RWPE1 (cell line): ENCODE data around the gene DIP2B.
"Not testable (repeated sequence)": the region's sequence is repeated elsewhere in the genome, so short reads cannot be mapped to it uniquely, and the experiment has no call there.

Experiments used
- CTCF ChIA-PET: fragments of 350-600 bp; sonication (Branson Sonifier 250); formaldehyde crosslinking; extraction: SDS; loops from one replicate; lab custom pipeline; 2021; lab: Yijun Ruan, JAX
- POLR2A ChIA-PET: fragments of 400-600 bp; formaldehyde crosslinking; extraction: SDS; loops from one replicate; lab custom pipeline; 2020; ENCODE audit warnings: antibody characterized with exemption; ENCODE audit not compliant: low non-redundant PET; lab: Yijun Ruan, JAX
- DNase-seq: peaks from one replicate; pipeline ENCODE4 v3.0.0; 2012; ENCODE audit warnings: low spot score
- H3K27ac ChIP-seq: fragments of 450-650 bp; 2 replicates; pipeline ENCODE4 v1.5.1; 2017
- CTCF ChIP-seq: fragments of 450-650 bp; conservative IDR thresholded peaks from 2 replicates; pipeline ENCODE4 v1.5.1; 2017; ENCODE audit warnings: low read depth, mild to moderate bottlenecking

DIP2B gene

GRCh38 chr12:50676756-50677155 lies 172.0 kb downstream of the DIP2B start:
- no peak for DNase-seq
- ChIA-PET POLR2A (no interaction called here), CTCF (interaction anchor here (0.5 kb wide), 1 partner anchor 173 kb away, joined by 3 read pairs; no protein-coding TSS in a partner anchor)
- no peak for TF ChIP-seq CTCF
- H3K27ac ChIP-seq: no peak overlapping the region

- ChIA-PET CTCF (no interaction called here), POLR2A (no interaction called here)
- DNase-seq: no peak
- TF ChIP-seq CTCF: no peak
- no peak overlapping the region for H3K27ac ChIP-seq
These were observed 173.1 kb downstream of the DIP2B start for GRCh38 chr12:50677858-50678257.

GRCh38 chr12:50678650-50679365 lies 174.0 kb downstream of the DIP2B start:
- no peak for TF ChIP-seq CTCF
- ChIA-PET CTCF (no interaction called here), POLR2A (no interaction called here)
- H3K27ac ChIP-seq: no peak overlapping the region
- DNase-seq: no peak

- ChIA-PET CTCF (interaction anchor here (0.7 kb wide), 1 partner anchor 570 kb away, joined by 5 read pairs; no protein-coding TSS in a partner anchor), POLR2A (no interaction called here)
- TF ChIP-seq CTCF: no peak
- no peak for DNase-seq
- no peak overlapping the region for H3K27ac ChIP-seq
These were observed 174.8 kb downstream of the DIP2B start for GRCh38 chr12:50679612-50680011.

- H3K27ac ChIP-seq, DNase-seq, CTCF ChIA-PET, POLR2A ChIA-PET: not testable (repeated sequence)
These were observed 176.3 kb downstream of the DIP2B start for GRCh38 chr12:50681064-50681463.

- TF ChIP-seq CTCF: no peak
- no peak for DNase-seq
- POLR2A ChIA-PET: no interaction called here
- CTCF ChIA-PET: interaction anchor here (1.0 kb wide), 1 partner anchor 11 kb away, joined by 3 read pairs; no protein-coding TSS in a partner anchor
- no peak overlapping the region for H3K27ac ChIP-seq
These were observed 180.9 kb downstream of the DIP2B start for GRCh38 chr12:50685641-50686040.

GRCh38 chr12:50686406-50686805 lies 181.6 kb downstream of the DIP2B start:
- no peak for TF ChIP-seq CTCF
- ChIA-PET POLR2A (no interaction called here), CTCF (no interaction called here)
- no peak for DNase-seq
- H3K27ac ChIP-seq: no peak overlapping the region
